NCI-H748 (cell line): ENCODE measurements around the gene GPR34.

ENCODE experiments used
- DNase-seq: peaks from one replicate; lab custom pipeline; 2025; ENCODE audit not compliant: unreplicated experiment; lab: John Stamatoyannopoulos, UW

GPR34 gene

GRCh38 chrX:41733939-41734338 is 45.2 kb downstream of the GPR34 start:
- DNase-seq = no peak

GRCh38 chrX:41734530-41734929 is 45.8 kb downstream of the GPR34 start:
- peak; percentile 20 for DNase-seq

DNA sequence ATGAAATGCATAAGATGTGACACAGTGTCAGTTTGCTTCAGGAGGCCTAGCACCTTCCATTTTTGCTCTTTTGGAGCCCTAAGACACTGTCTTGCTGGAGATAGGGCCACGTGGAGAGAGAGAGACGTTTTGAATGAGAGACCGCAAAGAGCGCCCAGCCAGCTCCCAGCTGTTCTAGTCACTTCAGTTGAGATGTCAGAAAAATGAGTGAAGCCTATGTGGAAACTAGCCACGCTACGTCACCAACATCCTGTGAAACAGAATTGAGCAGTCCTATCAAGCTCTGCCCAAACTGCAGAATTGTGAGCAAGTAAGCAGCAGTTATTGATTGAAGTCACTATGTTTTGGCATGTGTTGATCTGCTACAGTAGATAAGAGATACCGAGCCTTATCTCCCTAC is 48.3 kb downstream of the GPR34 start:
- no peak for DNase-seq

- DNase-seq = no peak
These were observed 51.1 kb downstream of the GPR34 start for GRCh38 chrX:41739871-41740270.
